HepG2 (cell line): ENCODE results near the gene FOSB. TPM values are rescaled to one million over a fixed set of nuclear protein-coding genes. Genes with fewer than 3 reads are reported as not detected.
A peak's percentile ranks its signal among the peaks of the same experiment; 100 is the strongest.

Source experiments
- ARID4A ChIP-seq: sonication (generic); formaldehyde crosslinking; IDR thresholded peaks from 2 replicates; pipeline ENCODE4 v1.5.0; 2020; ENCODE audit warnings: mild to moderate bottlenecking, missing genetic modification reagents, borderline replicate concordance
- ARNT ChIP-seq: fragments of 450-650 bp; IDR thresholded peaks from 2 replicates; pipeline ENCODE4 v1.6.1; 2017
- CHD4 ChIP-seq: fragments of 200-600 bp; sonication (generic); IDR thresholded peaks from 2 replicates; pipeline ENCODE4 v1.7.0; 2017; ENCODE audit warnings: mild to moderate bottlenecking, low read length, borderline replicate concordance
- HMG20A ChIP-seq: IDR thresholded peaks from 2 replicates; pipeline ENCODE4 v1.6.1; 2016; ENCODE audit warnings: borderline replicate concordance
- MAFK ChIP-seq, 2 experiments: IDR thresholded peaks in 1 of 2; conservative IDR thresholded peaks in 1 of 2; 2 replicates each; pipeline ENCODE4 v1.6.1; 2011; ENCODE audit warnings: improper control_type of control experiment in 2 of 2, low read length in 2 of 2
- SALL1 ChIP-seq: sonication (generic); formaldehyde crosslinking; IDR thresholded peaks from 2 replicates; pipeline ENCODE4 v1.8.0; 2022; ENCODE audit warnings: mild to moderate bottlenecking, missing genetic modification reagents
- SSRP1 ChIP-seq: IDR thresholded peaks from 2 replicates; pipeline ENCODE4 v1.6.1; 2016; ENCODE audit warnings: control low read depth
- STAT6 ChIP-seq: sonication (generic); formaldehyde crosslinking; IDR thresholded peaks from 2 replicates; pipeline ENCODE4 v1.4.0; 2020; ENCODE audit warnings: missing genetic modification reagents, mild to moderate bottlenecking, borderline replicate concordance
- ZBTB40 ChIP-seq, 2 experiments: fragments of 450-650 bp in 1 of 2; sonication (generic) in 1 of 2; formaldehyde crosslinking in 1 of 2; IDR thresholded peaks; 2 replicates each; pipeline versions ENCODE4 v1.6.1 to v1.8.0; 2016 to 2022; ENCODE audit warnings: antibody characterized with exemption in 1 of 2, mild to moderate bottlenecking in 1 of 2, missing genetic modification reagents in 1 of 2
- ZFP90 ChIP-seq: sonication (generic); formaldehyde crosslinking; IDR thresholded peaks from 2 replicates; pipeline ENCODE4 v1.8.0; 2022; ENCODE audit warnings: missing genetic modification reagents, mild to moderate bottlenecking, inconsistent platforms, borderline replicate concordance
- ZFY ChIP-seq: sonication (generic); formaldehyde crosslinking; IDR thresholded peaks from 2 replicates; pipeline ENCODE4 v1.4.0; 2020; ENCODE audit warnings: missing genetic modification reagents
- ZNF124 ChIP-seq: sonication (generic); formaldehyde crosslinking; IDR thresholded peaks from 2 replicates; pipeline ENCODE4 v1.4.0; 2020; ENCODE audit warnings: missing genetic modification reagents
- ZNF629 ChIP-seq: sonication (generic); formaldehyde crosslinking; conservative IDR thresholded peaks from 2 replicates; pipeline ENCODE4 v1.5.0; 2020; ENCODE audit warnings: missing genetic modification reagents
- ZNF891 ChIP-seq: sonication (generic); formaldehyde crosslinking; IDR thresholded peaks from 2 replicates; pipeline ENCODE4 v1.5.0; 2020; ENCODE audit warnings: mild to moderate bottlenecking, missing genetic modification reagents
- polyA plus RNA-seq, 8 experiments: library from polyadenylated mRNA; depleted of rRNA in 3 of 8; stranded (reverse) in 7 of 8; unstranded in 1 of 8; fragments of >200 nt; fragmentation: Illumina TruSeq in 4 of 8; extraction: Trizol in 4 of 8; gene quantifications; 2 replicates each; pipeline versions ENCODE4 v1.2.1 to v1.2.3, GENCODE V29; 2011 to 2016; ENCODE audit warnings: low read depth in 4 of 8, missing spikeins in 1 of 8, mixed read lengths in 1 of 8; ENCODE audit not compliant: insufficient read depth in 1 of 8
- total RNA-seq, 5 experiments: library from RNA; depleted of rRNA; stranded (reverse); fragments of >200 nt; fragmentation: Illumina TruSeq; extraction: Trizol; gene quantifications; 2 replicates each; pipeline ENCODE4 v1.2.3, GENCODE V29; 2016; ENCODE audit warnings: low read depth in 1 of 5

FOSB gene
- total and polyA plus RNA-seq, 2 of the 13 experiments (the other 11 are each of a cell fraction or from before 2014, with no cell fraction given), result 2.8 to 6.0 TPM

GRCh38 chr19:45446295-45446694 lies 21.5 kb upstream of the FOSB start (continued):
- TF ChIP-seq STAT6 (CRISPR knock-in tag), result no peak
- peak; percentile 99 to 100 for TF ChIP-seq MAFK (conservative IDR thresholded peaks at IDR 0.05 in 1 of 2, IDR thresholded peaks at IDR 0.05 in 1 of 2; ENCODE audit: low read length in 2 of 2)
- no peak for TF ChIP-seq SSRP1 (CRISPR knock-in tag)
- peak; percentile 99 for TF ChIP-seq ZNF629
- TF ChIP-seq CHD4, result peak; percentile 90; the same call in 1 of the 2 replicates
- TF ChIP-seq ZNF891, result no peak
- no peak for TF ChIP-seq ARNT
- TF ChIP-seq ZFY, result 0 out of 2 replicates have a peak, but pooled peaks have one; percentile 30
- peak; percentile 31; the same call in 1 of the 2 replicates for TF ChIP-seq ARID4A (CRISPR knock-in tag)
- TF ChIP-seq ZBTB40 (IDR thresholded peaks at IDR 0.05), result no peak
- no peak for TF ChIP-seq ZBTB40 (CRISPR knock-in tag; IDR thresholded peaks at IDR 0.05)
- TF ChIP-seq ZFP90 (CRISPR knock-in tag), result peak; percentile 37; the same call in 1 of the 2 replicates
- TF ChIP-seq HMG20A (CRISPR knock-in tag), result no peak
- no peak for TF ChIP-seq ZNF124 (CRISPR knock-in tag)
- no peak for TF ChIP-seq SALL1 (CRISPR knock-in tag)
